Omental fat pad (tissue), 4 donors: ENCODE data around the gene TRPV4. TPM values are rescaled to one million over a fixed set of nuclear protein-coding genes. Genes with fewer than 3 reads are reported as not detected.
"Not testable (repeated sequence)": the region's sequence is repeated elsewhere in the genome, so short reads cannot be mapped to it uniquely, and the experiment has no call there.

ENCODE experiments used
- ATAC-seq: fragments of 150-250 bp; one replicate; pipeline ENCODE4 v1.9.1; 2016; ENCODE audit warnings: mild to moderate bottlenecking, moderate library complexity; ENCODE audit not compliant: low FRiP score
- DNase-seq: peaks from one replicate; pipeline ENCODE4 v3.0.0-alpha.2; 2019; ENCODE audit warnings: low spot score
- CTCF ChIP-seq, 3 donors: fragments of 450-650 bp; IDR thresholded peaks; one replicate each; pipeline ENCODE4 v1.5.1; 2016 to 2017; ENCODE audit warnings: antibody characterized with exemption in 3 of 3, mild to moderate bottlenecking in 3 of 3, moderate library complexity in 2 of 3
- total RNA-seq, 4 donors: library from RNA; depleted of rRNA; stranded (reverse); fragments of >200 nt; gene quantifications; one replicate each; pipeline ENCODE4 v1.1.0, GENCODE V29; 2016

The TRPV4 gene
- total RNA-seq, 4 donors from 2014 or later = 1.2 to 2.4 (median 1.6) TPM

- no peak for TF ChIP-seq CTCF (IDR thresholded peaks at IDR 0.05)
- no peak for ATAC-seq
- DNase-seq = no peak
Measured at GRCh38 chr12:109857715-109858114, 24.5 kb upstream of the TRPV4 start.

GRCh38 chr12:109855377-109855776 is 22.2 kb upstream of the TRPV4 start:
- no peak for TF ChIP-seq CTCF (IDR thresholded peaks at IDR 0.05)
- ATAC-seq = no peak

GRCh38 chr12:109850518-109850917 is 17.3 kb upstream of the TRPV4 start:
- not testable (repeated sequence) for DNase-seq, ATAC-seq

More at GRCh38 chr12:109855377-109855776, 22.2 kb upstream of the TRPV4 start:
- DNase-seq = no peak

- no peak for TF ChIP-seq CTCF (IDR thresholded peaks at IDR 0.05)
- DNase-seq = no peak
- no peak for ATAC-seq
Measured at GRCh38 chr12:109847142-109847735, 14.0 kb upstream of the TRPV4 start.

GRCh38 chr12:109845824-109846205 is 12.6 kb upstream of the TRPV4 start:
- no peak for TF ChIP-seq CTCF (IDR thresholded peaks at IDR 0.05)
- DNase-seq = no peak
- no peak for ATAC-seq

- ATAC-seq (peak; percentile 94), DNase-seq (peak; percentile 93)
- peak in 2 of 3 donors; percentile 80 to 84 for TF ChIP-seq CTCF (IDR thresholded peaks at IDR 0.05)
Measured at GRCh38 chr12:109844983-109845823, 12.0 kb upstream of the TRPV4 start.

GRCh38 chr12:109844091-109844490 is 10.9 kb upstream of the TRPV4 start:
- no peak for ATAC-seq
- TF ChIP-seq CTCF (IDR thresholded peaks at IDR 0.05) = no peak
- no peak for DNase-seq
